Measurements from ENCODE around the gene ALDH3B2. TPM values are rescaled to one million over a fixed set of nuclear protein-coding genes. Genes with fewer than 3 reads are reported as not detected.

Gene ALDH3B2
- total RNA-seq, 1 donor from 2014 or later: 0.67 TPM

- Mint-ChIP-seq H3K9me3 (ENCODE audit: low read depth) (no peaks in the 10 kb centered on the region), H3K4me3 (ENCODE audit: low read depth) (no peak overlapping the region), H3K4me1 (ENCODE audit: low read depth) (no peaks in the 10 kb centered on the region), H3K27me3 (no peaks in the 10 kb centered on the region), H3K27ac (no peak overlapping the region), H3K36me3 (ENCODE audit: insufficient read depth) (no peaks in the 10 kb centered on the region)
- DNase-seq (ENCODE audit: low spot score, unreplicated experiment): no peak
- TF ChIP-seq CTCF (IDR thresholded peaks at IDR 0.05; ENCODE audit: unreplicated experiment): no peak
Measured at GRCh38 chr11:67668192-67668551, 6.3 kb downstream of the ALDH3B2 start.

- TF ChIP-seq CTCF (IDR thresholded peaks at IDR 0.05; ENCODE audit: unreplicated experiment): no peak
- Mint-ChIP-seq H3K27ac (no peak overlapping the region), H3K4me3 (ENCODE audit: low read depth) (no peak overlapping the region), H3K9me3 (ENCODE audit: low read depth) (no peaks in the 10 kb centered on the region), H3K4me1 (ENCODE audit: low read depth) (no peaks in the 10 kb centered on the region), H3K27me3 (no peaks in the 10 kb centered on the region), H3K36me3 (ENCODE audit: insufficient read depth) (no peaks in the 10 kb centered on the region)
- DNase-seq (ENCODE audit: low spot score, unreplicated experiment): no peak
Measured at GRCh38 chr11:67667490-67668191, 6.8 kb downstream of the ALDH3B2 start.

GRCh38 chr11:67666676-67667489, 7.5 kb downstream of the ALDH3B2 start:
- Mint-ChIP-seq H3K9me3 (ENCODE audit: low read depth) (no peaks in the 10 kb centered on the region), H3K27me3 (no peaks in the 10 kb centered on the region), H3K4me1 (ENCODE audit: low read depth) (no peaks in the 10 kb centered on the region), H3K4me3 (ENCODE audit: low read depth) (no peak overlapping the region), H3K36me3 (ENCODE audit: insufficient read depth) (no peaks in the 10 kb centered on the region), H3K27ac (no peak overlapping the region)
- DNase-seq (ENCODE audit: low spot score, unreplicated experiment): no peak
- TF ChIP-seq CTCF (IDR thresholded peaks at IDR 0.05; ENCODE audit: unreplicated experiment): no peak

GRCh38 chr11:67666303-67666645, 8.1 kb downstream of the ALDH3B2 start:
- Mint-ChIP-seq H3K36me3 (ENCODE audit: insufficient read depth) (no peaks in the 10 kb centered on the region), H3K4me3 (ENCODE audit: low read depth) (no peak overlapping the region), H3K9me3 (ENCODE audit: low read depth) (no peaks in the 10 kb centered on the region), H3K27me3 (no peaks in the 10 kb centered on the region), H3K27ac (no peak overlapping the region), H3K4me1 (ENCODE audit: low read depth) (no peaks in the 10 kb centered on the region)
- TF ChIP-seq CTCF (IDR thresholded peaks at IDR 0.05; ENCODE audit: unreplicated experiment): no peak
- DNase-seq (ENCODE audit: low spot score, unreplicated experiment): no peak

- no peaks in the 10 kb centered on the region for H3K9me3 Mint-ChIP-seq (ENCODE audit: low read depth)
- no peaks in the 10 kb centered on the region for H3K27me3 Mint-ChIP-seq
- TF ChIP-seq CTCF (IDR thresholded peaks at IDR 0.05; ENCODE audit: unreplicated experiment): peak; percentile 39
- H3K4me1 Mint-ChIP-seq (ENCODE audit: low read depth): no peaks in the 10 kb centered on the region
- H3K36me3 Mint-ChIP-seq (ENCODE audit: insufficient read depth): no peaks in the 10 kb centered on the region
- H3K27ac Mint-ChIP-seq: no peak overlapping the region
- no peak overlapping the region for H3K4me3 Mint-ChIP-seq (ENCODE audit: low read depth)
- no peak for DNase-seq (ENCODE audit: low spot score, unreplicated experiment)
Measured at GRCh38 chr11:67665541-67666302, 8.7 kb downstream of the ALDH3B2 start.

Data from progenitor cell of endocrine pancreas (in vitro differentiated cells).